ENCODE results near the gene GRIK3.
"Not testable (repeated sequence)": the region's sequence is repeated elsewhere in the genome, so short reads cannot be mapped to it uniquely, and the experiment has no call there.

Gene GRIK3

DNA sequence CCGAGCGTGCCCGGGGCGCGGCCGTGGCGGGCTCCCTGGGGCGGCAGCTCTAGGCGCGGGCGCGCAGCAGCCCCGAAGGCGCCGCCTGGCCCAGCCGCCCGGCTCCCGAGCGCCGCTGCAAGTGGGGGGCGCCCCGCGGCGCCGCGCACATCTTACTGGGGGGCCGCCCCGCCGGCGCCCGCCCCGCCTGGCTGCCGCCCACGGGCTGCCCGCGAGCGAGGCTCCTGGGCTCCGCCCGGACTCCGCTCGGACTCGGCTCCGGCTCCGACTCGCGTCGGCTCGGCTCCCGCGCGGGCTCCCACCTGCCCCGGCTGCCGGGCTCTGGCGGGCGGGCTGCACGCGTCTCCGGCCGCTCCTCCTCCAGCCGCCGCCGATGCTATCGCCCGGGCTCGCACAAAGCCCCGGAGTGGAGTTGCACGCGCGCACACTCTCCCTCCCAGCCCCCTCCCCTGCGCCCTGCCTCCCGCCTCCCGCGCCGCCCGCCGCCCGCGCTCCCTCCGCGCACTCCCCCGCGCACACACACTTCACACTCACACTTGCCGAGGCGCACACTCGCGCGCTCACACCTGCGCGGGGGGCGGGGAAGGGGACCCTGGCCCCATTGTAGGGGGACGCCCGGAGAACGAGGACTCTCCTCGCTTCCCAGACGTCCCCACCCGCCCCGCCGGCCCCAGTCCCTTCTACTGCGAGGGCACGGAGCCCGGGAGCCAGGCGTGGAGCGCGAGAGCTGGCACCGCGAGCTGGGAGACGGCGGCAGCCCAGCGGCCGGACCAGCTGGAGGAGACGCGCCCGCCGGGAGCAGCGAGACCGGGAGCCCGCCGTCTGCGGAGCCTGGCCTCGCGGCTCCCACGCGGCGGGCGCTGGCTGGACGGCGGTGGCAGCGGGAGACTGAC is at the start of gene GRIK3:
Gene GRIK3, minus strand, starts transcription at position 395 of the 893 bp plus-strand sequence. CDS start 407 bp downstream, outside the sequence.
- DNase-seq (ENCODE audit: low read depth), result no peak

DNA sequence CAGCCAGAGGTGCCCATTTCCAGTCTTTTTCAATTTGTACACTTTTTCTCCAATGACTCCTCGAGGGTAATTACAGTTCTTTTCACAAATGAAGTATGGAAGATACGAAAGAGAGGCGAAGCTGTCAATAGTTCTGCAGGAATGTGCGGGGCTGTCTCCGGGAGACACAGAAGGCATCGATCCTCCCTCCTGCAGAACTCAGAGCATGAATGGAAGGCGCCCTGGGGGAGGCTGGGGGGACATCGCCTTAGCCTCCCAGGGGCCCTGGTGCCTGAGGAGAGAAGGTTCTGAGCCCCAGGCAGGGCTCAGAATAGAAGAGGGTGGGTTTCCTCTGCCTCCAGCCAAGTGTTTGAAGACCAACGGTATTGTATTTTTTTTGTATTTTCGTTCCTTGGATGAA is 49.7 kb upstream of the GRIK3 start:
- no peak for DNase-seq (ENCODE audit: low read depth)

GRCh38 chr1:37083603-37084002 is 49.3 kb upstream of the GRIK3 start:
- no peak for DNase-seq (ENCODE audit: low read depth)

- DNase-seq (ENCODE audit: low read depth), result not testable (repeated sequence)
Observed at GRCh38 chr1:37080296-37080986, 46.1 kb upstream of the GRIK3 start.

- no peak for DNase-seq (ENCODE audit: low read depth)
Observed at GRCh38 chr1:37078866-37079265, 44.6 kb upstream of the GRIK3 start.

GRCh38 chr1:37076168-37076567 is 41.9 kb upstream of the GRIK3 start:
- no peak for DNase-seq (ENCODE audit: low read depth)

GRCh38 chr1:37073854-37074379 is 39.6 kb upstream of the GRIK3 start:
- no peak for DNase-seq (ENCODE audit: low read depth)

GRCh38 chr1:37073152-37073853 is 39.0 kb upstream of the GRIK3 start:
- DNase-seq (ENCODE audit: low read depth), result no peak

DNA sequence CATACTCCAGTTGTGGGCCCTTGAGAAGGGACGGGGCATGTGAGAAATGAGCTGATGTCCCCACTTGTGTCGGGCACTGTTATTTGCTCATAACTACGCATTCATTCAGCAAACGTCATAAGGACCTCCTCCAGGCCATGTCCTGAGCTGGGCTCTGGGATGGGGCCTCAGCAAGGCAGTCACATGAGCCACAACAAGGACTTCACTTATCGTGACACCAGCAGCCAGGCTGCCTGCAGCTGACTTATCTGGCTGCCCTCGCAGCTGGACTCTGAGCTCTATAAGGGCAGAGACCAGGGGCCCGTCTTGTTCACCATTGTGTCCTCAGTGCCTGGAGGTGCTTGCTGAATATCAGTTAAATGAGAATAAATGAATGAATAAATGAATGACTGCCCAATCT is 37.5 kb upstream of the GRIK3 start:
- no peak for DNase-seq (ENCODE audit: low read depth)

DNA sequence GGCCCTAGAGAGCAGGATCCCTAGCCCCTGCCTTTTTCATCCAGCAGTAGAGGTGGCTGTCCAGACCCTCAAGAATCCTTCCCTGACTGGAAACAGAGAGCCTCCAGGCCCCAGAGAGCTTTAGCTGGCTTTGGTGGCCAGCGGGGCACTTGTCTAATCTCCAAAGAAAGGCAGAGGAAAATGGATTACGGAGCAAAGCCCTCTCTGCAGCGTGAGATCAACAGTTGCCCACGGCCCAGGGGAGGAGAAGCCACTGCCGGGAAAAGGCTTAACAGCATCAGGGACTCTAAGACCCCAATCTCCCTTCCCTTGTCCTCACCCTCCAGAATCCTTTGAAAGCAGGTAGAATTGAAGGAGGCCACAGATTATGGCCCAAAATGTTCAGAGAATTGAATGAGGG is 35.8 kb upstream of the GRIK3 start:
- DNase-seq (ENCODE audit: low read depth), result no peak

- no peak for DNase-seq (ENCODE audit: low read depth)
Observed at GRCh38 chr1:37069406-37069805, 35.1 kb upstream of the GRIK3 start.

- DNase-seq (ENCODE audit: low read depth), result no peak
Observed at GRCh38 chr1:37068897-37069296, 34.6 kb upstream of the GRIK3 start.

- DNase-seq (ENCODE audit: low read depth), result no peak
Observed at GRCh38 chr1:37068260-37068659, 33.9 kb upstream of the GRIK3 start.

DNA sequence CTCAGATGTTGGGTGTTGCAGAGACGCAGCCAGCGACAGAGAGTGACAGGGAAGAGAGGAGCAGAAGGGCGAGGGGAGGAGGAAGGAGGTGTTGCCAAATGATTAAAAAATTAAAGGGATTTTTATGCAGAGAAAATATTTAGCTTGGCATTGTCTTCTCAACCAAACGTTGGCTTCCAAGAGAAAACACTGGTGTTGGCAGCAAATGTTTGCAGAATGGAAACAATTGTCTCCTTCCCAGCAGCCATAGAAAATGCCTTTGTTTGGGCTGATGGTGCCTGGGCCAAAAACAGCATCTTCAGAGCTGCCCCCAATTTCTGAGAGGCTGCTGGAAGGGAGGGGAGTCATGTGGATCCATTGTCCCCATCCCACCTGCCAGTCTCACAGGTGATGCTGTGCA is 29.7 kb upstream of the GRIK3 start:
- no peak for DNase-seq (ENCODE audit: low read depth)

GRCh38 chr1:37059346-37059745 is 25.0 kb upstream of the GRIK3 start:
- no peak for DNase-seq (ENCODE audit: low read depth)

- DNase-seq (ENCODE audit: low read depth), result no peak
Observed at GRCh38 chr1:37058424-37058988, 24.2 kb upstream of the GRIK3 start.

- DNase-seq (ENCODE audit: low read depth), result no peak
Observed at GRCh38 chr1:37056325-37056724, 22.0 kb upstream of the GRIK3 start.

- no peak for DNase-seq (ENCODE audit: low read depth)
Observed at GRCh38 chr1:37055631-37056030, 21.3 kb upstream of the GRIK3 start.

DNA sequence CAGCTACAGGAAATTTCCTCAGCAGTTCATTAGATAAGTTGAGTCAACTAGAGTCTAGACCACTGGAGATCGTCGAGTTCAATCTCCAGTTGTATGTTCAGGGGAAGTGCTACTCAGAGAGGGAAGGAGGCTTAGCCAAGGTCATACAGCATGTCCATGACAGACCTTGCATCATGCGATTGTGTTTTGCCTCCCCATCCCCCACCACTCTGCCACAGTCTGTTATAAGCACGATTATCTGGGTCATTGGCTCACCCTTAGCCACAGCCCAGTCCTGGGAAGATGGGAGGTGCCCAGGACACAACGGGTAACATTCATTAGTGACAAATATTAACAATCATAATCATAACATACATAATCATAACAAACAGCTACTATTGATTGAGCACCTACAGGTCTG is 18.9 kb upstream of the GRIK3 start:
- no peak for DNase-seq (ENCODE audit: low read depth)

DNA sequence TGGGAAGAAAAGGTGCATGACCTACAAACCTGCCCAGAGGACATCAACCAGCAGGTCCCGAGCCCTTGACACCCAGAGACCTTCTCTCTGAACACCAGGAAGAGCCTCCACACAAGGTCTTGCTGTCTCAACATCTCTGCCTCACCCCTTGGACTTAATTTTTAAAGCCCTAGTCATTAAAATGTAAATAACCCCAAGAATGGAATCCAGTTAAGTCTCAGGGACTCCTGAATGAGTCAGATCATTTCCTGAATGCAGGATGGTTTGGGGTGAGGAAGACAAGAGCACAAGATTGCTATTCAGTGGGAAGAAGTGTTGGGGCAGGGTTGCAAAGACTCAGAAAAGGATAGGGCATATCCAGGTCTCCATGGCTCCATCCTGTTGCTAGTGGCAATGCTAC is 17.8 kb upstream of the GRIK3 start:
- no peak for DNase-seq (ENCODE audit: low read depth)

DNA sequence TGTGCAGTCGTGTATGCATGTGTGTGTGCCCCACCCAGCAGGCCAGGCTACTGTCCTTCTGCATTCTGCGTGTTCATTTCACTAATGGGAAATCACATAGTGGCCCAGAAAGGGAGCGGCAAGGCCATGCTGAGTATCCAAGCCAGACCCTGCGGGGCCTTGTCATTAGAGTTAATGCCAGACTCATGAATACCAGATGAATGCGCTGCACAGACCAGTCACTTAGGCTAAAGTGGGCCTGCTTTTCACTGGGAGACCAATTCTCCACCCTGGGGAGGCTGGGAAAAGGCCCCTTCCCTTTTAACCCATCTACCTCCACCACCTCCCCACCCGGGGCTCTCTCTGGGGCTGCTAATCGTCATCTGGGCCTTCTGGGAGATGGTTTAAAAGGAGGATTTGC is 17.0 kb upstream of the GRIK3 start:
- no peak for DNase-seq (ENCODE audit: low read depth)

- no peak for DNase-seq (ENCODE audit: low read depth)
Observed at GRCh38 chr1:37047542-37047941, 13.2 kb upstream of the GRIK3 start.
